H7 (cell line): ENCODE results near the gene EIF4E. TPM values are rescaled to one million over a fixed set of nuclear protein-coding genes. Genes with fewer than 3 reads are reported as not detected.
A peak's percentile ranks its signal among the peaks of the same experiment; 100 is the strongest.

Experiments
- DNase-seq: peaks from one replicate; pipeline ENCODE4 v3.0.0; 2012
- H3K27me3 ChIP-seq: 2 replicates; pipeline ENCODE4 v1.6.0; 2011; ENCODE audit warnings: mild to moderate bottlenecking, low read length; ENCODE audit not compliant: control insufficient read depth, insufficient read depth
- H3K36me3 ChIP-seq: replicated peaks from 2 replicates; pipeline ENCODE4 v1.5.1; 2011; ENCODE audit warnings: low read length; ENCODE audit not compliant: control insufficient read depth, insufficient read depth
- H3K4me3 ChIP-seq: 2 replicates; pipeline ENCODE4 v1.5.1; 2011; ENCODE audit warnings: low read depth, mild to moderate bottlenecking, control low read depth, low read length, moderate library complexity; ENCODE audit not compliant: insufficient read depth
- total RNA-seq: library from RNA; depleted of rRNA; stranded (reverse); fragments of >200 nt; shearing (Covaris generic); gene quantifications from 2 replicates; pipeline ENCODE4 v1.2.3, GENCODE V29; 2014; rRNA removed

EIF4E gene, protein sequence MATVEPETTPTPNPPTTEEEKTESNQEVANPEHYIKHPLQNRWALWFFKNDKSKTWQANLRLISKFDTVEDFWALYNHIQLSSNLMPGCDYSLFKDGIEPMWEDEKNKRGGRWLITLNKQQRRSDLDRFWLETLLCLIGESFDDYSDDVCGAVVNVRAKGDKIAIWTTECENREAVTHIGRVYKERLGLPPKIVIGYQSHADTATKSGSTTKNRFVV
- total RNA-seq, result 184 and 210 TPM in 2 replicates

DNA sequence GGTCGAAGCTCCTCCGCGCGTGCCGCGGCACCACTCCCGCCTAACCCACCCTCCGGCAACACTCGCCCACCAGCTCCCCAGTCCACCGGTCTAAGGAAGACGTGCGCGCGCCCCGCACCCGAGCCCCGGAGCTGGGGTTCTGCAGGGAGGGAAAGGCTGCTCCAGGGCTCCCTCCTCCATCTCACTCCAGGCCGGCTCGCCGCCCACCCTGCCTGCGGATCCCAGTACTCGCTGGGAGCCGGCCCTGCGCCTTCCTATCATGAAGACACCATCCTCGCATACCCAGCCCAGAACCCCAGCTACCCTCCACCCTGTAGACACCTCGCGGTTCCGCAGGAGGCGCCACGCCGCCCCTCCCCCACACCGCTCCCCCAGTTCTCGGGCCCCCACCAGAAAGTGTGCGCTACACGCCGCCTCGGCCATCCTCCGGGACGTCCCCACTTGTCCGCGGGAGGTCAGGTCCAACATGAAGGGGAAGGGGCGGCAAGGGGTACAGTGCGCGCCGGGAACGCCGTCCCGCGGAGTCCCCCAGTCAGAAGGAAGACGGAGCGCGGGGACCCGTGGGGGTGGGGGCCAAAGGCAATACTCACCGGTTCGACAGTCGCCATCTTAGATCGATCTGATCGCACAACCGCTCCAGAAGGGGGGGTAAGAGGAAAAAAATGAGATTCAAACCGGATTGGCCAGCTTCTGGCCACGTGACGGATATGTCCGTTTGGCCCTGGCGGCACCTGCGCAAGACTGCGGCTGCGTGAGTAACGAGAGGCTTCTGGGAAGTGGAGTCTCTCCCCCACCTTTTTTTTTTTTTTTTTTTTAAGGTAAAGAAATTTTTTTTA, at the start of gene EIF4E:
EIF4E (minus strand) TSS at position 629 of the 836 bp plus-strand sequence; CDS start at position 608, 21 bp downstream.
- H3K27me3 ChIP-seq, result no peaks in the 10 kb centered on the region
- peak within 1 kb of the TSS; percentile 91 for H3K4me3 ChIP-seq
- no peaks in the 10 kb centered on the region; the same call in none of the 2 replicates for H3K36me3 ChIP-seq
- DNase-seq, result peak; percentile 93

DNA sequence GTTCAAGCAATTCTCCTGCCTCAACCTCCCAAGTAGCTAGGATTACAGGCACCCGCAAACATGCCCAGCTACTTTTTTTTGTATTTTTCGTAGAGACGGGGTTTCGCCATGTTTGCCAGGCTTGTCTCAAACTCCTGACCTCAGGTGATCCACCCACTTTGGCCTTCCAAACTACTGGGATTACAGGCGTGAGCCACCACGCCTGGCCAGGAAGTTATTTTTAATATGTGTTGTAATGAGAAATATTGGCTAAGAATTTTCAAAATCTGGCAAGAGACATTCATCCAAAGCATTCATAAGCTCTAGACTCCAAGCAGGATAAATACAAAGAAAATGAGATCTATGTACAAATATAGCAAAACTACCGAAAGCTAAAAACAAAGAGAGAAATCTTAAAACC, 48.6 kb upstream of the EIF4E start:
- no peak overlapping the region for H3K4me3 ChIP-seq

DNA sequence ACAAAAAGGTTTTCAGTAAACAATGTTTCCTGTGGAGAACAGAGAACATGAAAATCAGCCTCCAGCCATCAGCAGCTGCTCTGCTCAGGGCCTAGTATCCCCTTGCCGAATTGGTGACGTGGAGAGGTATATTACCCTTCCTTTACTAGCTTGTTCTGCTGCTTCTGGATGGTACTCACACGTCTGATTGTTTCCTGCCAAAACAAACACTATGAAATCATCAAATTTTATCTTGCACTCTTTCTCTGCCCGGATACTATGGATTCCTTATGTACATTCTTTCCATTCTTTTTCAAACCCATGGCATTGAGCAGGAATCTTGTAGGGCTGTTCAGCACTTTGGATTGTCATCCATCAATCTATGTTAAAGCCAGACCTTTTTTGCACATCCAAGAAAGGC, 47.8 kb upstream of the EIF4E start:
- no peak for DNase-seq
- Histone ChIP-seq H3K27me3 (no peaks in the 10 kb centered on the region), H3K4me3 (no peak overlapping the region), H3K36me3 (no peaks in the 10 kb centered on the region)

More for the DNA sequence above, 48.6 kb upstream of the EIF4E start:
- no peaks in the 10 kb centered on the region for H3K36me3 ChIP-seq
- H3K27me3 ChIP-seq, result no peaks in the 10 kb centered on the region
- no peak for DNase-seq

DNA sequence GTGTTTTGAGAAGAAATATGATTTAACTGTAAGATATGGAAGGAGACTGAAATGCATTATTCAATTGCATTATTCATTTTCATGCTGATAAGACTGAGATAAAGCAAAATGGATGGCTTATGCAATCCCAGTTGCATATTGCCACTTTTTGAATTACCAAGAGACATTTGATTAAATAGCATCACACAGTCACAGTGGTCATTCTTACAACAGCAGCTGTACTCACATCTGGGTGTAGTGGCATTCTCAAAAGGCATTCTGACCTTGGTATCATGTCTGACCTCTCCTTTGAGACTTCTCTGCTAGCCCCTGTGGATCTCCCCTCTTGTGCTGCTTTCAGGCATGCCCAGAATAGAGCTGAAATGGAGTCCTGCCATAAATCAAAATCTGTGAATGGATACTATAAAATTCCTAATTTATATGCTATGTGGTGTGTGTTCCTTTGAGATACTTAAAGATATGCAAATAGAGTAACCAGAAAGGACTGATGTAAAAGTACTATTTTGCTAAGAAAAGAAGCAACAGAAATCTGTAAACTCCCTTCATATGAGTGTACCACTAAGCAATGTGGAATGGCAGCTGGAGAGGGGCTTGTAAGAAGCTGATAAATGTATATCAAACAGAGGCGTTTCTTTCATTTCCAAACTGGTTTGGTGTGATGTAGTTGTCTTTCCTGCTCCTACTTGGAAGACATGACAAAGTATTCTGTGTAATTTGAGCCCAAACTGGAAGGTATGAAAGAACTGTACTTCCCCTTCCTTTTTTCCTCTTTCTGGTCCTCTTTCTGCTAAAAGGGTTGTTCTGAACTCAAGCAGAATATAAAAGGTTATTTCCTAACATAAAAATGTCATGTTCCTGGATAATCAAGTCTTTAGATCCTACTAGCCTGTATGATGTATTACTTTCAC, 41.2 kb upstream of the EIF4E start:
- no peak for DNase-seq
- H3K27me3 ChIP-seq, result no peaks in the 10 kb centered on the region
- H3K36me3 ChIP-seq, result no peaks in the 10 kb centered on the region
- H3K4me3 ChIP-seq, result no peak overlapping the region

DNA sequence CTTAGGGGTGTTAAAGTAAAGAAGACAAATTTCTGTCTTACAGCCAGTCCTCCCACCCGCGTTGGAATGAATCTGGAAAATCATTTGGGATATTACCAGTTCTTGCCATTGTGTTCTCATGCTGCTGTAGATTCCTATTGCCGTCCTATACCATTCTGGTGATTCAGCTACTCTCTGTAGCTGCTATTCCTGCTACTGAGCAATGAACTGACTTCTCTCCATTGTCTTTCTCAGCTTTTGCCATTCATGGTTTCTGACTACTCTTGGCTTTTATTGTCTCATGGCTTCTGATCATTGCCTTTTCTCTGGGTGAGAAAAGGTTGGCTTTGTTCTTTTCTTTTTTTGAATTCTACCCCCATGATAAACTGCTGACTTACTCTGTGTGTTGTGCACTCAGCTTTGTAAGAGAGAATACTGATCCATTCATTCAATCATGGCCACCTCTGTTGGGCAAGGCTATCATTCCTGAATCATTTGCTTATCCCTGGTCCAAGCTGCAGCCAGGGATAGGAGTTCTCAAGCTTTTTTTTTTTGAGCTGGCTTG, 38.9 kb upstream of the EIF4E start:
- no peaks in the 10 kb centered on the region for H3K27me3 ChIP-seq
- DNase-seq, result no peak
- H3K4me3 ChIP-seq, result no peak overlapping the region
- no peaks in the 10 kb centered on the region for H3K36me3 ChIP-seq

DNA sequence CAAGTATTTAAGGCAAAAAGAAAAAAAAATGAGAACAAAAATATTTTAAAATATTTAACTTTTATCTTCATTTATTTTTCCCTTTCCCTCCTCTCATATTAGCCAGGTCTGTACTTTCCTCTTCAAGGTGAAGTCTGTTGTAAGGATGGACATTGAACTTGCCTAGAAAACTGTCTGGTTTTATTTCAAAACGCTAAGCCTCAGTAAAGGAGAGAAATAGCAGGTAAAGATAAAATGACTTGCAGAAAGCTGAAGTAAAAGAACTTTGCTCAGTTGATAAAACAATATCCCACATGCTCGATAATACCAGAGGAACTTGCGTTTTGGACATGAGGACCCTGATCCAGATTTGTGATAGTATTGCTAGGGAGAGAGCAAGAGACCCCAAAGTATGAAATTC, 38.0 kb upstream of the EIF4E start:
- no peak for DNase-seq
- Histone ChIP-seq H3K36me3 (no peaks in the 10 kb centered on the region), H3K27me3 (no peaks in the 10 kb centered on the region), H3K4me3 (no peak overlapping the region)

DNA sequence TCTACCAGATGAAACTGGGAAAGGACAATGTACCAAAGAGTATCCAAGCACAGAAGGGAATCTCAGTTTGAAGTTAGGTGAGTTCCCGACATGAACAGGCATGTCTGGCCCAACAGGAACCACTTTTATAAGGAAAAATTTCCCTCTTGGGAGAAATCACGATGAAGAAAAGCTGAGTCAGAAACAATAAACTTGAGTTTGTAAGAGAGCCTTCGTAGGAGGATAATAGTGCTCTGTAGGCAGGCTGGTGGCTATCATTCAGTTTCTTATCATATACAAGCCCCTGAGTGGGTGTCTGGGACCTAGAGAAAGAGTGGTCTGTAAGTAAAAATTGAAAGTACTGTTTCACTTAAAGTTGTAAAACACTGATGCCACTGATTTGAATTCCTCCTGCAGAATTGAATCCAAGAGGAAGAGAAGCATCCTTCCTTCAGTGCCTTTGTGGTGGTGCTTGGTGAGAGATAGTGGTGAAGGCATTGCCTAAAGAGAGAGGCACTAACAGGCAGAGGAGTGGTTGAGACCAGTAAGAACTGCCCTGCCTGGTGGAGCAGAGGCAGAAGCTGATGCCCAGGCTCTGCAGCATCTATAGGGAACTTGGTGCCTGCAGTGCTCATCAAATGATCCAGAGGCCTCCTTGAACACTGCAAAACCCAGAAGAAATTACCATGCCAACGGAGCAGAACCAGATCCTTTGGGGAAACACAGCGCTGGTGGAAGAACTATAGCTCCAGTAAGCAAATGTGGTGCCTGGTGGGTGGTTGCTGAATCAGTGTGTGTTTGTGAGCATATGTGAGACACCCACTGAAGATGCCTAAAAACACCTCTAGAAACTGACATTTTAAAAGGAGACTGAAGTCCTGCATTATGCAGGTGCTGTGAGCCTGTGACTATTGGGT, 34.9 kb upstream of the EIF4E start:
- H3K36me3 ChIP-seq, result no peaks in the 10 kb centered on the region
- H3K4me3 ChIP-seq, result no peak overlapping the region
- H3K27me3 ChIP-seq, result no peaks in the 10 kb centered on the region
- no peak for DNase-seq

DNA sequence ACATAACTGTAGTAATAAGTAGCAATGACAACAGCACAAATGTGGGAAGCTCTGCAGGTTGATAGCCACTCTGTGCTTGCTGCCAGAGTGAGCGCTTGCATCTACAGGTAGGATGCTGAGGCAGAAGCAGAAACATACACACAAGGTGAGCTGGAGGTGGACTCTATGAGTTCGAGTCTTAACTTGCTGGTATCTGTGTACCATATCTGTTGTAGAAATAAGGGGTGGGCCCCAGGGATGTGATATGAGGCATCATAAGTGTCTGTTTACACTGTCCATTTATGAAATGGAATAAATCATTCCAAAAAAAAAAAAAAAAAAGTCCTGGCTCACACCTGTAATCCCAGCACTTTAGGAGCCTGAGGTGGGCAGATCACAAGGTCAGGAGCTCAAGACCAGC, 32.8 kb upstream of the EIF4E start:
- H3K27me3 ChIP-seq, result no peaks in the 10 kb centered on the region
- DNase-seq, result no peak
- no peak overlapping the region for H3K4me3 ChIP-seq
- H3K36me3 ChIP-seq, result no peaks in the 10 kb centered on the region

DNA sequence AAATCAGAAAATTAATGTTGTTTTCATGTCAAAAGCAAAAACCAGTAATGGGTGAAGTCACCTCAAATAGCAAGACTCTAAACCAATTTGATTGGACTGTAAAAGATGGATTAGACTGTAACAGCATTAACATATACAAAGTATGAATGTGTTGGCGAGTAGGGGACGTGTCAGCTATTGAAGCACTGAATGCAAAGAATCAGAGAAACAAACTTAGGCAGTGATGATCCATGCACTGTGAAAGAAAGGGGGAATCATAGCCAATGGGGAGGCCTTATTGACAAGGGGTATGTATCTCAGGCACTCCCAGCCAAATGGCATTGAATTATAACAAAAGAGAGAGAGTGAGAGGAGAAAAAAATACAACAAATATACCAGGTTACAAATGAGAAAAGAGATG, 30.5 kb upstream of the EIF4E start:
- DNase-seq, result no peak
- Histone ChIP-seq H3K27me3 (no peaks in the 10 kb centered on the region), H3K4me3 (no peak overlapping the region)

DNA sequence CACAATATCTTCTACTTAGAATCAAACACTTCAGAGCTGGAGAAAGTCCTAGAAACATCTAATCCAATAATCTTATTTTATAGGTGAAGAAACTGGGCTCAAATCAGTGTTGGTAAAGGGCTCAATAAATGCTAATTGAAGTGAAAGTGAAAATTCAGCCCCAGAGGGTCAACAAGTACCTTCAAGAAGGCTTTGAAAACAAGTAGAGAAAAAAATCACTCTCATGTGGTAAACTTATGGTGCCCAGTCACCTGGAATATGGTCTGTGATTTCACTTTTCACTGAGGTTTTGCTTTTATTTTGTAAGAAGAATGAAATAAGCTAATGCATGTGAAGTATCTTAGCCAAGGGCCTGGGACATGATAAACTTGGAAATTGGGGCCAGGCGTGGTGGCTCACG, 29.1 kb upstream of the EIF4E start:
- Histone ChIP-seq H3K36me3 (no peaks in the 10 kb centered on the region), H3K4me3 (no peak overlapping the region), H3K27me3 (no peaks in the 10 kb centered on the region)
- DNase-seq, result no peak

More for the DNA sequence above, 30.5 kb upstream of the EIF4E start:
- H3K36me3 ChIP-seq, result no peaks in the 10 kb centered on the region

DNA sequence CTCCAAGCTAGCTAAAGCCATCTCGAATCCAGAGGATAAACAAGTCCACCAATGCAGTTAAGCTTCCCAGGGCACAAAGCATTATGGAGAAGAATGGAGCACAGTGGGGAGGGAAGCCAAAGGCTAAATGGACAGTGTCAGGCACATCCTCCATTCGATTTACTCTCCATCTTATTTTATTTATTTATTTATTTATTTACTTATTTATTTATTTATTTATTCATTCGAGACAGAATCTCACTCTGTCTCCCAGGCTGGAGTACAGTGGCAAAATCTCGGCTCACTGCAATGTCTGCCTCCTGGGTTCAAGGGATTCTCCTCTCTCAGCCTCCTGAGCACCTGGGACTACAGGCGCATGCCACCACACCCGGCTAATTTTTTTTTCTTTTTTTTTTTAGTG, 26.3 kb upstream of the EIF4E start:
- no peak for DNase-seq
- H3K4me3 ChIP-seq, result no peak overlapping the region

DNA sequence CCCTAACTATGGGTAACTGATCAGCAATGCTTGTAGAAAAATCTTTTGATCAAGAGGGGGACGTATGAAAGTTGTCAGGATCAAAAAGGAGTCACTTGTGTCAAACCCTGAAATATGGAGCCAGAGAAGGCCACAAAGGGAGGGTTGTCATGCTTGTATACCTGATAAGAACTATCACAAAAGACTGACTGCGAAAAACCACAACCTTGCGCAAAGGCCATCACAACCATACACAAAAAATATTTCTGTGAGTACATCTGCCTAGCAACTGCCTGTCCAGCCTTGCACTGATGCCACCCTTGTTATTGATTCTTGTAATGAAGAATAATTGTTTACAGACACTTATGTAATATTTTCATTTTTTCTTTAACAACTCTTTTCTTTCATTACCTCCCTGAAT, 22.8 kb upstream of the EIF4E start:
- no peaks in the 10 kb centered on the region for H3K36me3 ChIP-seq
- no peak for DNase-seq
- no peaks in the 10 kb centered on the region for H3K27me3 ChIP-seq
- no peak overlapping the region for H3K4me3 ChIP-seq

More for the DNA sequence above, 26.3 kb upstream of the EIF4E start:
- no peaks in the 10 kb centered on the region for H3K36me3 ChIP-seq
- no peaks in the 10 kb centered on the region for H3K27me3 ChIP-seq

DNA sequence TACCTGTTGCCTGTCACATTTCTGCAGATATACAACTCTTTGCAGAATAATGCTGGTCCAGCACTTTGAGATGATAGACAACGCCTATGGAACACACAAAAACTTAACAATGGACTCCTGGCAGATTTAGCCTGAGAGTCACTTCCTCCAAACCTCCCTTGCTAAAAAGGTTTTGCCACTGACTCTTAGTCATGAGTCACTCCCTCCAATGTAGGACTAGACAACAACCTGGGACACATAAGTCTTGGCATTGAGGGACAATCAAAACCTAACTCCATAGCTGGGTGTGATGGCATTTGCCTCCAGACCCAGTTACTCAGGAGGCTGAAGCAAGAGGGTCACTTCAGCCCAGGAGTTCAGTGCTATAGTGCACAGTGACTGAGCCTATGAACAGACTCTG, 22.0 kb upstream of the EIF4E start:
- no peak overlapping the region for H3K4me3 ChIP-seq
- no peak for DNase-seq
- H3K36me3 ChIP-seq, result no peaks in the 10 kb centered on the region
- H3K27me3 ChIP-seq, result no peaks in the 10 kb centered on the region
